GM12865 (cell line): Measurements from ENCODE around the gene CREB5.

Experiments
- DNase-seq: peaks from one replicate; pipeline ENCODE4 v3.0.0; 2010; ENCODE audit warnings: low read depth
- H3K4me3 ChIP-seq: 2 replicates; pipeline ENCODE4 v1.5.1; 2011; ENCODE audit warnings: mild to moderate bottlenecking, low read depth, low read length, control low read depth
- TF ChIP-seq, protein P1 (sequence below): IDR thresholded peaks from 2 replicates; pipeline ENCODE4 v1.5.1; 2011; ENCODE audit warnings: low read length, control low read depth, low read depth, inconsistent platforms; ENCODE audit not compliant: insufficient read depth; ENCODE audit errors: missing control alignments

CREB5 gene

DNA sequence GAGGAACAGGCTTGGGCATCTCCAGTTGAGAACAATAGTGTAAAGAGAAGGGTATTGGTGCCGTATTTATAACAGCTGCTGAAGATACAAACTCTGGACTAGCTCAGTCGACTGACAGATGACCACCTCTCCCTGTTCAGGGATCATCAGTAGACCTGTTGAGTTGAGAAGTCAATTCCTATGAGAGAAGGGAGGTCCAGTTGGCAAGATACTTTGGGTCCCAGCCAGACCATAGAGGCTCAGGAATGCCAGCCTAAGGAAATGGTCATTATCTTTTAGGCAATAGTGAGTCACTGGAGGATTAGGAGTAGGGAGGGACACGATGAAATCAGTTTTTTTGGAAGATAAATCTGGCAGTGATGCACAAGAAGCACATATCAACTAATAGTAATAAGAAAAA, 342.9 kb downstream of the CREB5 start:
- H3K4me3 ChIP-seq: no peak overlapping the region
- TF ChIP-seq, protein P1, sequence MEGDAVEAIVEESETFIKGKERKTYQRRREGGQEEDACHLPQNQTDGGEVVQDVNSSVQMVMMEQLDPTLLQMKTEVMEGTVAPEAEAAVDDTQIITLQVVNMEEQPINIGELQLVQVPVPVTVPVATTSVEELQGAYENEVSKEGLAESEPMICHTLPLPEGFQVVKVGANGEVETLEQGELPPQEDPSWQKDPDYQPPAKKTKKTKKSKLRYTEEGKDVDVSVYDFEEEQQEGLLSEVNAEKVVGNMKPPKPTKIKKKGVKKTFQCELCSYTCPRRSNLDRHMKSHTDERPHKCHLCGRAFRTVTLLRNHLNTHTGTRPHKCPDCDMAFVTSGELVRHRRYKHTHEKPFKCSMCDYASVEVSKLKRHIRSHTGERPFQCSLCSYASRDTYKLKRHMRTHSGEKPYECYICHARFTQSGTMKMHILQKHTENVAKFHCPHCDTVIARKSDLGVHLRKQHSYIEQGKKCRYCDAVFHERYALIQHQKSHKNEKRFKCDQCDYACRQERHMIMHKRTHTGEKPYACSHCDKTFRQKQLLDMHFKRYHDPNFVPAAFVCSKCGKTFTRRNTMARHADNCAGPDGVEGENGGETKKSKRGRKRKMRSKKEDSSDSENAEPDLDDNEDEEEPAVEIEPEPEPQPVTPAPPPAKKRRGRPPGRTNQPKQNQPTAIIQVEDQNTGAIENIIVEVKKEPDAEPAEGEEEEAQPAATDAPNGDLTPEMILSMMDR: no peak
- no peak for DNase-seq

DNA sequence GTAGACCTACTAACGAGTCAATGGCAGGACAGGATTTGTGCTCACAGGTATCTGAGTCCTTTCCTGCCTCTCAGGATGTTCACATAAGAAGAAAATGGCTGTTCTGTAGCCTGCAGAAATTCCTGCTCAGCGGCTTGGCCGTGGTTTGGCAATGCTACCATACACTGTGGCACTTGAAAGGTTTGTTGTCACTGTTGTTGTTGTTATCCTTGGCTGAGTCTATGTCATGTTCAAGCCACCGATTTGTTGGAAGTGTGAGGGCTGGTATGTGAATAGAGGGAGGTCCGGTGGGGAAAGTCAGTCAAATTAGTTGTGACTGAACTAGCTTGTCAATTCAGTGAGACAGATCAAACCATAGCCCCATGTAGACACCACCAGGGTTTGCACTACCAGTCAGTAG, 345.9 kb downstream of the CREB5 start:
- no peak overlapping the region for H3K4me3 ChIP-seq
- TF ChIP-seq, protein P1: no peak
- no peak for DNase-seq

DNA sequence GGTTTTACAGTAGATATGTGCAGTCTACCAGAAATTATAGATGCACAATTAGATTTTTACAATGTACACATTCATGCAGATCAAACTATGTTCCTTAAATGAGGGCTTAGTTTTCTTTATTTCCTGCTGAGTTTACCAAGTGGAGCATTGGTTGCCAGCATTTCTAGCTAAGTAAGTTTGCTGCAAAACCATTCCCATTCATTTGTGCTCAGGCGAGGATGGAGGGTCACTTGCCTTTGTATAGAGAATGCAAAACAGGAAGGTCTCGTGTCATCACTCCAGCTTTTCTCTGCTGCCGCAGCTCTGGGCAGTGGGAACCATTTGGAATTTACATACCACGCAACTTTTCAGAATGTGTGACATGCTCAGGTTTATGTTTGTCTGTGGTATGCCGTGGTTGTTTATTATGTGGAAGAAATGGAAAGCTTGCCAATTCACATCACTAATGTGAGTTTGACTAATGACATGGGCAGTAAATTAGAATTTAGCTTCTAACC, 347.2 kb downstream of the CREB5 start:
- H3K4me3 ChIP-seq: no peak overlapping the region
- DNase-seq: no peak
- TF ChIP-seq, protein P1: no peak

DNA sequence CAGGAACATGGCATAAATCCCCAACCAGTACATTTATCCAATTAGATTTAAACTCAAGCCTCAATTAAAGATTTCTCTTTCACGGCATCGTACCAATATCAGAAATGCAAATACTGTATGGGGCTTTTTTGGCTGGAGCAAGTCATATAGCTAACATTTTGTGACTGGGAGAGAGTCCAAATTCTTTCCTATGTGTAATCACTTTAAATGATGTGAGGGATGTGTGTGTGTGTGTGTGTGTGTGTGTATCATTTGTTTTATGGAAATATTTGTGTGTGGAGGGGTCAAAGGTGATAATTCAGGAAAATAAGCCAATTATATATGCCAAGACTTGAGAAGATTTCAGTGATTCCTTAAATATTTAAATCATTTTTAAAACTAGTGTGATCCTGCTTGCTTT, 349.2 kb downstream of the CREB5 start:
- DNase-seq: no peak
- TF ChIP-seq, protein P1: no peak
- H3K4me3 ChIP-seq: no peak overlapping the region

DNA sequence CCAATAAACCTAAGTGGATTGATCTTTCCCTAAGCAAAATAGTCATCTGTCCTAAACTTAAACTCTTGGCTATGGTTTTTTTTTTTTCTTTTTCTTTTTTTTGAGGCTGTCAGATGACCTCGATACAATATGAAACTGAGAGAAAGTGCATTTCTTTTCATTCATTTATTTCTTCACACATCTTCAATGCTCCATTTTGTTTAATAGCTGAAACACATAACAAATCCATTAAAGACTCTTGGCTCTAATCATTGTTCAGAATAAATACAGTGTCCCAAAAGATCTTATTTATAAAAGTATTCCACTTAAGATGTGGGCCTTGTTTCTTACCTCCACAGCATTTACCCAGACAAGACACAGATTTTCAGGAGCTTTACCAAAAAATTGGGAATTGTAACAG, 350.3 kb downstream of the CREB5 start:
- DNase-seq: no peak
- TF ChIP-seq, protein P1: no peak

DNA sequence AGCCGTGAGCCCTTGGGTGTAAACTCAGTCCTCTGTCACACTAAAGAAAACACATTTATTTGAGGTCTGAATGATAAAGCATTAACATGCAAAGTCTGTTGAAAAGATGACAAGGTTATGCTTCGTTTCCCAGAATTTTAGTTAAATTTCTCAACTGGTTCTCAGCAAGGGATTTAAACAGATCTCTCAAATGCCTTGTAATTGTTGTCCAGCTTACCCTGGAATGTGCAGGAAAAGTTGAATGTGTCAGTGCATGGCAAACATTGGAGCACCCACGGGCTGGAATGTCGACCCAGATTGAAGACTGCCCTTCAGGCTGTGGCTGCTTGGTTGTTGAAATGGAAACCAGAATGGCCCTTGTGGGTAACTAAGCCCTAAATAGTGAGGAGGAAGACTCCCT, 354.0 kb downstream of the CREB5 start:
- no peak overlapping the region for H3K4me3 ChIP-seq
- DNase-seq: no peak
- TF ChIP-seq, protein P1: no peak

More for the DNA sequence above, 350.3 kb downstream of the CREB5 start:
- H3K4me3 ChIP-seq: no peak overlapping the region

DNA sequence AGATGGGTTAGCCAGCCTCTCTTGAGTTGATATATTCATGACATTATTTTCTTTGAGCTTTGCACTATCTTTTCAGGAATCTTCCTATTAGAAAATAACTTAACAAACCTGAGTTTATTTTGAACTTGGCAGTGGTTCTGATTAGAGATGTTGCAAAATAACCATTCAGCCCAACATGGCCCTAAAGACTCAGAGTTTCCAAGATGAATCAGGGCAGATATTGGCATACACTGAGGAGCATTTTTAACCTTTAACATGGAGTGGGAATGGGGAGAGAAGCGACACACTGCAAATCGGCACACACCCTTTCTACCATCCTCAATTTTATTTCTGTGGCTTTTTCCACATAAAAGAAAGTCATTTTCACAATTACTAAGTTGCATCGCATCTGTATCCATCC, 355.0 kb downstream of the CREB5 start:
- TF ChIP-seq, protein P1: no peak
- no peak for DNase-seq
- H3K4me3 ChIP-seq: no peak overlapping the region
